ENCODE measurements around the gene CCK.

- TF ChIP-seq CTCF (conservative IDR thresholded peaks at IDR 0.05; ENCODE audit: low read depth, low read length) (no peak), EZH2 (IDR thresholded peaks at IDR 0.05; ENCODE audit: low read length, unreplicated experiment) (no peak), EZH2phosphoT487 (IDR thresholded peaks at IDR 0.05; ENCODE audit: borderline replicate concordance, low read length) (no peak)
Observed at GRCh38 chr3:42254566-42254965, 11.4 kb downstream of the CCK start.
